Naive B cell (primary cell): Measurements from ENCODE around the gene FYN. TPM values are rescaled to one million over a fixed set of nuclear protein-coding genes. Genes with fewer than 3 reads are reported as not detected.
"Not testable (repeated sequence)": the region's sequence is repeated elsewhere in the genome, so short reads cannot be mapped to it uniquely, and the experiment has no call there.

Source experiments
- ATAC-seq, 2 donors: fragments of 150-1000 bp; cut with Tn5 transposase; 2 replicates each; pipeline ENCODE4 v1.10.0; 2021; ENCODE audit warnings: low read depth in 2 of 2, mild to moderate bottlenecking in 2 of 2, moderate library complexity in 2 of 2
- DNase-seq: peaks from one replicate; pipeline ENCODE4 v3.0.0; 2022
- H3K27ac Mint-ChIP-seq, 6 donors: one replicate each; pipeline ENCODE4 v1.8.0; 2020 to 2022; ENCODE audit warnings: mild to moderate bottlenecking in 6 of 6, mixed read lengths in 6 of 6, moderate library complexity in 5 of 6, inconsistent platforms in 2 of 6
- H3K27me3 Mint-ChIP-seq, 3 donors: one replicate each; pipeline ENCODE4 v1.8.0; 2021 to 2022; ENCODE audit warnings: mixed read lengths in 3 of 3, mild to moderate bottlenecking in 1 of 3
- H3K36me3 Mint-ChIP-seq, 2 donors: one replicate each; pipeline ENCODE4 v1.8.0; 2020 to 2022; ENCODE audit warnings: mixed read lengths in 2 of 2, inconsistent platforms in 1 of 2, mild to moderate bottlenecking in 1 of 2
- H3K4me1 Mint-ChIP-seq, 3 donors: one replicate each; pipeline ENCODE4 v1.8.0; 2020 to 2022; ENCODE audit warnings: mixed read lengths in 3 of 3, inconsistent platforms in 1 of 3, mild to moderate bottlenecking in 1 of 3, moderate library complexity in 1 of 3
- H3K4me3 Mint-ChIP-seq, 8 donors: one replicate each; pipeline ENCODE4 v1.8.0; 2020 to 2022; ENCODE audit warnings: mild to moderate bottlenecking in 8 of 8, mixed read lengths in 8 of 8, moderate library complexity in 8 of 8, inconsistent platforms in 2 of 8
- H3K9me3 Mint-ChIP-seq, 7 donors: one replicate each; pipeline ENCODE4 v1.8.0; 2020 to 2022; ENCODE audit warnings: mixed read lengths in 7 of 7, mild to moderate bottlenecking in 5 of 7, inconsistent platforms in 2 of 7, moderate library complexity in 1 of 7
- polyA plus RNA-seq, 6 donors: library from polyadenylated mRNA; unstranded; fragments of 300-500 nt; fragmentation: Illumina TruSeq; gene quantifications; one replicate each; pipeline ENCODE4 v1.2.3, GENCODE V29; 2021; ENCODE audit warnings: low read depth in 6 of 6

FYN gene
- polyA plus RNA-seq, result 10 to 100 TPM; 53.1 to 94.5 (median 78.7) TPM

DNA sequence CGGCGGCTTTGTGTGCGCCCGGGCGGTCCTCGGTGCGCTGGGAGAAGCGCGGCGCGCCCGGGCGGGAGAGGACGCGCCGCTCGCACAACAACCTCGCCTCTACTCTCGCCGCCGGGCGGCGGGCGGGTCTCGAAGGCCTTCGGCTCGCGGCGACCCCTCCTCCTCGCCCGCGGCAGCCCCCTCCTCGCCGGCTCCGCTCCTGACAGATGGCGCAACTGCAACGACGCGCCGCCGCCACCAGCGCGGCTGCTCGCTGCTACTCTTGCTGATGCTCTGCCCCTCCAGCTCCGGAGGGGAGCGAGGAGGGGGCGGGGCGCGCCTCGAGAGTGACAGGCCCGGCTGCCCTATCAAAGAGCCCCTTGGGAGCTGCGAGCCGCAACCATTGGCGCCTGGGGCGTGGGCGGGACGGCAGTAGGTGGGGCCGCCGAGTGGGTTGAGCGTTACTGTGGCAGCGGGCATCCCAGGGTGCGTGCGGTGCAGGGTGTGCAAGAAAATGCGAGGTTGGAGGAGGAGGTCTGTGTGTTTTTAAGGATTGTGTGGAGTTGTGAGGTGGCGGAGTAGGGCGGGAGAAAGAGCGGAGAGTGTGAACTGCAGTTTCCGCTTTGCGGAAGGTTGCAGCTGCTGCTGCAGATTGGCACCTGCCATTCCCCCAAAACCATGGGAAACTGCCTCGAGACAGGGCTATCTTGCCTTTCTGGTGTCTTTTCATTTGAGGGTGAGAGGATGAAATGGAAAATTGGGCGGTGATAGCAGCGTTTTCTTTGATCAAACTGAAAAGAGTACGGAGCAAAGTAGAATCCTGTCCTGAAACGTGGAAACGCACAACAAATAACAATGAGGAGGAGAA, at the start of gene FYN:
Gene FYN (minus strand): TSS at position 275 of the 847 bp plus-strand sequence. CDS start 153,401 bp downstream, outside the sequence.
- ATAC-seq (peak; percentile 88 to 91), DNase-seq (peak; percentile 99)
- H3K27me3 Mint-ChIP-seq, result no peaks in the 10 kb centered on the region
- H3K9me3 Mint-ChIP-seq, result peaks cover 0 to 1% (median 0%) of the 10 kb centered on the region in 7 donors
- peak within 1 kb of the TSS; percentile 91 to 99 (median 96) for H3K27ac Mint-ChIP-seq
- peak within 1 kb of the TSS; percentile 89 to 100 (median 98) for H3K4me3 Mint-ChIP-seq
- H3K4me1 Mint-ChIP-seq, result peaks cover 33 to 40% (median 35%) of the 10 kb centered on the region in 3 donors
- no peaks in the 10 kb centered on the region for H3K36me3 Mint-ChIP-seq

- Mint-ChIP-seq H3K27ac (no peak overlapping the region), H3K4me3 (no peak overlapping the region), H3K4me1 (no peaks in the 10 kb centered on the region), H3K9me3 (no peaks in the 10 kb centered on the region), H3K27me3 (no peaks in the 10 kb centered on the region), H3K36me3 (no peaks in the 10 kb centered on the region)
- ATAC-seq (no peak), DNase-seq (no peak)
These were observed 49.4 kb upstream of the FYN start for GRCh38 chr6:111922454-111923297.

- Mint-ChIP-seq H3K27ac (no peak overlapping the region), H3K9me3 (no peaks in the 10 kb centered on the region), H3K36me3 (no peaks in the 10 kb centered on the region), H3K4me1 (no peaks in the 10 kb centered on the region), H3K27me3 (no peaks in the 10 kb centered on the region), H3K4me3 (no peak overlapping the region)
- no peak for DNase-seq
- no peak for ATAC-seq
These were observed 47.9 kb upstream of the FYN start for GRCh38 chr6:111921103-111921502.

DNA sequence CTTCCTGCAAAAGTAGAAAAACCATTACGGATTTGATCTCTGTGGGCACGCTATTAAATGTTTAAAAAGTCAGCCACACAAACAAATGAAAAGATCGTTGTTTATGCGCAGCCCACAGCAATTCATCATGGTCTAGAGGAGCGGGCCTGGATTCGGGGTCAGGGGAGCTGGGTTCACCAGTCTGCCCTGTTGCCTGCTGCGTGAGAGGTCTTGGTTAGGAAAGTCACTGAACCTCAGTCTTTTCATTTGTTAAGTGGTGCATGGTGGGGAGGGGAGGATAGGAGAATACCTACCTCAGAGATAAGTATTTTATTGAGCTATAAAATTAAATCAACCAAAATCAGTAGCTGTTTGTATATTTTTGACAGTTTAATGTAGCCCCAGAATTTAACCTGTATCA, 47.3 kb upstream of the FYN start:
- H3K36me3 Mint-ChIP-seq, result no peaks in the 10 kb centered on the region
- H3K27me3 Mint-ChIP-seq, result no peaks in the 10 kb centered on the region
- H3K9me3 Mint-ChIP-seq, result no peaks in the 10 kb centered on the region
- ATAC-seq (no peak), DNase-seq (no peak)
- no peak overlapping the region for H3K4me3 Mint-ChIP-seq
- H3K27ac Mint-ChIP-seq, result no peak overlapping the region
- H3K4me1 Mint-ChIP-seq, result no peaks in the 10 kb centered on the region

- Mint-ChIP-seq H3K27me3 (no peaks in the 10 kb centered on the region), H3K4me3 (no peak overlapping the region), H3K9me3 (no peaks in the 10 kb centered on the region), H3K27ac (no peak overlapping the region), H3K4me1 (no peaks in the 10 kb centered on the region), H3K36me3 (no peaks in the 10 kb centered on the region)
- DNase-seq, result no peak
- ATAC-seq, result no peak
These were observed 45.6 kb upstream of the FYN start for GRCh38 chr6:111918825-111919224.

GRCh38 chr6:111916747-111917146, 43.5 kb upstream of the FYN start:
- no peaks in the 10 kb centered on the region for H3K9me3 Mint-ChIP-seq
- H3K4me3 Mint-ChIP-seq, result no peak overlapping the region
- DNase-seq (no peak), ATAC-seq (no peak)
- H3K27me3 Mint-ChIP-seq, result peaks cover 0 to 3% (median 0%) of the 10 kb centered on the region in 3 donors
- H3K4me1 Mint-ChIP-seq, result no peaks in the 10 kb centered on the region
- H3K36me3 Mint-ChIP-seq, result no peaks in the 10 kb centered on the region
- H3K27ac Mint-ChIP-seq, result no peak overlapping the region

DNA sequence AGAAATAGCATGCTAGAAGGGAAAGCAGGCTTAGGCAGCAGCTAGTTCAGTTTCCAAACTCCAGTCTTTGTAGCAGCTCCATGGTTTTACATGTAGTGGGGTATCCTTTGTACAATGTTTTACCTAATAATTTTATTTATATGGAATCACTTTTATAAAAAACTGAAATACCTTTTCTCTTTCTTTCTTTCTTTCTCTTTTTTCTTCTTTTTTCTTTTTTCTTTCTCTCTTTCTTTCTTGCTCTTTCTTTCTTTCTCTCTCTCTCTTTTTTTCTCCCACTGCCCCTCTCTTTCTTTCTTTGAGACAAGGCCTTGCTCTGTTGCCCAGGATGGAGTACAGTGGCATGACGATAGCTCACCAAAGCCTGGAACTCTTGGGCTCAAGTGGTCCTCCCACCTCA, 41.4 kb upstream of the FYN start:
- H3K27ac Mint-ChIP-seq, result no peak overlapping the region
- no peak overlapping the region for H3K4me3 Mint-ChIP-seq
- peaks cover 0 to 3% (median 0%) of the 10 kb centered on the region in 3 donors for H3K27me3 Mint-ChIP-seq
- no peak for DNase-seq
- no peaks in the 10 kb centered on the region for H3K4me1 Mint-ChIP-seq
- H3K9me3 Mint-ChIP-seq, result no peaks in the 10 kb centered on the region
- H3K36me3 Mint-ChIP-seq, result no peaks in the 10 kb centered on the region
- ATAC-seq, result no peak

- no peak for ATAC-seq
These were observed 39.7 kb upstream of the FYN start for GRCh38 chr6:111912904-111913303.

DNA sequence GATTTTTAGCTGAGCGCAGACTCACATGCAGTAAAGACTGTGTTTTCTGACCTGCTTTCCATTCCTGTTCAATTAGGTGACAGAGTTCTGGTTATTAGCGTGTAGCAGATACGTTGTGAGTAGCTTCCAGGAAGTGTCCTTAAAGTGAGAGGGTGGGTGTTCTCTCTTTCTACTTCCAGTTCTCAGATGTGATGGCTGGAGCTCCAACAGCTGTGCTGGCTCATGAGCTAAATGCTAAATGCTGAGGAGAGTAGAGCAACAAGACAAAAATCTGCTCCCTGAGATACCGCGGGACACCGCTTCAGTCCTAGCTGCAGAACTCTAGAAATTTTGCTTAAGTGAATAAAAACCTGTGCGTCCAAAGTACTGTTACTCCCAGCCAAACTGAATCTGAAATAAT, 38.2 kb upstream of the FYN start:
- H3K4me1 Mint-ChIP-seq, result no peaks in the 10 kb centered on the region
- no peaks in the 10 kb centered on the region for H3K9me3 Mint-ChIP-seq
- ATAC-seq, result no peak
- H3K27ac Mint-ChIP-seq, result no peak overlapping the region
- no peak for DNase-seq
- H3K4me3 Mint-ChIP-seq, result no peak overlapping the region
- no peaks in the 10 kb centered on the region for H3K36me3 Mint-ChIP-seq
- H3K27me3 Mint-ChIP-seq, result peaks cover 0 to 3% (median 0%) of the 10 kb centered on the region in 3 donors

More at GRCh38 chr6:111912904-111913303, 39.7 kb upstream of the FYN start:
- H3K4me3 Mint-ChIP-seq, result no peak overlapping the region
- H3K27ac Mint-ChIP-seq, result no peak overlapping the region
- H3K36me3 Mint-ChIP-seq, result no peaks in the 10 kb centered on the region
- no peaks in the 10 kb centered on the region for H3K9me3 Mint-ChIP-seq
- H3K4me1 Mint-ChIP-seq, result no peaks in the 10 kb centered on the region
- peaks cover 0 to 3% (median 0%) of the 10 kb centered on the region in 3 donors for H3K27me3 Mint-ChIP-seq
- no peak for DNase-seq

- peak overlapping the region in 1 of 6 donors; percentile 59 for H3K27ac Mint-ChIP-seq
- peaks cover 0 to 3% (median 0%) of the 10 kb centered on the region in 3 donors for H3K27me3 Mint-ChIP-seq
- H3K9me3 Mint-ChIP-seq, result peaks cover 0 to 4% (median 0%) of the 10 kb centered on the region in 7 donors
- H3K4me1 Mint-ChIP-seq, result no peaks in the 10 kb centered on the region
- ATAC-seq (no peak), DNase-seq (no peak)
- no peak overlapping the region for H3K4me3 Mint-ChIP-seq
- H3K36me3 Mint-ChIP-seq, result no peaks in the 10 kb centered on the region
These were observed 36.0 kb upstream of the FYN start for GRCh38 chr6:111909238-111909637.

DNA sequence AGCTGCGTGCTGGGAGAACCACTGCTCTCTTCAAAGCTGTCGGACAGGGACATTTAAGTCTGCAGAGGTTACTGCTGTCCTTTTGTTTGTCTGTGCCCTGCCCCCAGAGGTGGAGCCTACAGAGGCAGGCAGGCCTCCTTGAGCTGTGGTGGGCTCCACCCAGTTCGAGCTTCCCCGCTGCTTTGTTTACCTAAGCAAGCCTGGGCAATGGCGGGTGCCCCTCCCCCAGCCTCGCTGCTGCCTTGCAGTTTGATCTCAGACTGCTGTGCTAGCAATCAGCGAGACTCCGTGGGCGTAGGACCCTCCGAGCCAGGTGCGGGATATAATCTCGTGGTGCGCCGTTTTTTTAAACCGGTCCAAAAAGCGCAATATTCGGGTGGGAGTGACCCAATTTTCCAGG, 35.1 kb upstream of the FYN start:
- H3K9me3 Mint-ChIP-seq, H3K4me1 Mint-ChIP-seq, H3K4me3 Mint-ChIP-seq, H3K36me3 Mint-ChIP-seq, H3K27me3 Mint-ChIP-seq, H3K27ac Mint-ChIP-seq, ATAC-seq, DNase-seq: not testable (repeated sequence)

DNA sequence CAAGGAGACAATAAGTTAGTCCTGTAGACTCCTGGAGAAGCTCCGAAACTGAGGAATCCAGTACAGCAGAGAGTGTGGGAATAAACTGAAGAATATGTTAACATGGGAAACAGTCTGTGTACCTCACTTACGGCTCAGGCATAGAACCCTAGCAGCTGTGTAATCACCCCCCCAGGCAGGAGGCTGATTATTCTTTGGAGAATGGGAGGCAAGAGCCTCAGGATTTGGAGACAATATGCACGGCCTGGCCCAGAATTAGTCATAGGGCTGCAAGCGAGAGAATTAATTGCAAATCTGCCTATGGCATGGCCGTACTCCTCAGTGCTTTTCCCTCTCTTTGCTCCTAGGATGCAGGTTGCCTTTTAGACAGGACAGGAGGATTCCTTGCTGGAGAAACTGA, 27.5 kb upstream of the FYN start:
- Mint-ChIP-seq H3K27ac (no peak overlapping the region), H3K4me3 (no peak overlapping the region), H3K27me3 (no peaks in the 10 kb centered on the region), H3K36me3 (no peaks in the 10 kb centered on the region), H3K4me1 (no peaks in the 10 kb centered on the region), H3K9me3 (peaks cover 0 to 6% (median 0%) of the 10 kb centered on the region in 7 donors)
- ATAC-seq (no peak), DNase-seq (no peak)

- no peak for ATAC-seq
- H3K27ac Mint-ChIP-seq, result peak overlapping the region in 1 of 6 donors; percentile 65
- no peak for DNase-seq
- no peaks in the 10 kb centered on the region for H3K36me3 Mint-ChIP-seq
- no peaks in the 10 kb centered on the region for H3K4me1 Mint-ChIP-seq
- no peaks in the 10 kb centered on the region for H3K27me3 Mint-ChIP-seq
- peaks cover 0 to 6% (median 0%) of the 10 kb centered on the region in 7 donors for H3K9me3 Mint-ChIP-seq
- H3K4me3 Mint-ChIP-seq, result peak overlapping the region in 1 of 8 donors; percentile 35
These were observed 26.3 kb upstream of the FYN start for GRCh38 chr6:111899531-111899930.

- no peak overlapping the region for H3K4me3 Mint-ChIP-seq
- H3K27me3 Mint-ChIP-seq, result no peaks in the 10 kb centered on the region
- ATAC-seq, result no peak
- no peaks in the 10 kb centered on the region for H3K4me1 Mint-ChIP-seq
- H3K9me3 Mint-ChIP-seq, result peaks cover 0 to 6% (median 0%) of the 10 kb centered on the region in 7 donors
- H3K27ac Mint-ChIP-seq, result no peak overlapping the region
- no peak for DNase-seq
- H3K36me3 Mint-ChIP-seq, result no peaks in the 10 kb centered on the region
These were observed 25.2 kb upstream of the FYN start for GRCh38 chr6:111898452-111898851.
